GM20000 (cell line): Measurements from ENCODE around the gene SGPL1.

Source experiments
- DNase-seq: peaks from one replicate; pipeline ENCODE4 v3.0.0; 2012; ENCODE audit warnings: low spot score
- CTCF ChIP-seq: IDR thresholded peaks from 2 replicates; pipeline ENCODE4 v1.5.1; 2012; ENCODE audit warnings: mild to moderate bottlenecking, control low read depth; ENCODE audit errors: extremely low read depth, missing control alignments

The SGPL1 gene

GRCh38 chr10:70782746-70783680 lies 32.7 kb upstream of the SGPL1 start:
- TF ChIP-seq CTCF = no peak
- DNase-seq = no peak

- no peak for DNase-seq
- no peak for TF ChIP-seq CTCF
These were observed 31.7 kb upstream of the SGPL1 start for GRCh38 chr10:70784016-70784415.

DNA sequence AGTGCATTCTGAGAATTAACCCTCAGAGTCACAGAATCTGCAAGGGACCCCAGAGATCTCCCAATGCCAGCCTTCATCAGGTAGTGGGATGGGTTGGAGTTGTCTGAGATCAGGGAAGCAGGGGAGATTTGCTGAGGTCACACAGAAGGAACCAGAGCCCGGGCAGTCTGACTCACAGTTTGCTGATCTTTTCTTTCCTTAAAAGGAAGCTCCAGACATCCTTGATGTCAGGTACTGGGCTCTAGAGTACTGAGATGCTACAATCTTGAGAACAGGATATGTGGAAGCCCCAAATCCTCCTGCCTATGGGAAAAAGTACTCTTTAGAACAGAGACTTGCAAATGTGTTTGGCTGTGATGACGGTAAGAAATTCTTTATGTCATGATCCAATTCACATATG lies 31.3 kb upstream of the SGPL1 start:
- DNase-seq = no peak
- no peak for TF ChIP-seq CTCF

DNA sequence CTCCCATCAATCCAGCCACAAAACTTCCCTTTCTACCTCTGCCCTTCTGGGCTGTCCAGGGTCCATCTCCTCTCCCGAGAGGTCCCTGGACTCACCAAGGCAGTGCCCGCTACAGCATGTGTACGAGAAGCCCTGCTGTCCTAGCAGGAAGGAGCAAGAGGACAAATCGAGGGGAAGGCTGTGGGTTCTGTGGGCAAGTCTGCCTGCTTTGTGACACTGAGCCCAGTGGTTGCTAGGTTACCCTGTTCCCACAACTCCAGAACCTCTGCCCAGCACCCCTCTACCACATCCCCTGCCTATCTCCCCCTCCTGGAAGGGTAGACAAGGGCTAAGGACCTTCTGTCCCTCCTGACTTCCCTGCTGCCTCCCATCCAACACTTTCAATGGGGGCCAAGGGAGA lies 30.6 kb upstream of the SGPL1 start, which contains the start of gene TBATA:
Gene TBATA (minus strand): TSS at position 188 of the 400 bp plus-strand sequence. CDS start 1,998 bp downstream, outside the sequence.
- no peak for DNase-seq
- no peak for TF ChIP-seq CTCF

- no peak for DNase-seq
- no peak for TF ChIP-seq CTCF
These were observed 28.8 kb upstream of the SGPL1 start for GRCh38 chr10:70786799-70787415.

- DNase-seq = no peak
- TF ChIP-seq CTCF = no peak
These were observed 24.2 kb upstream of the SGPL1 start for GRCh38 chr10:70791386-70792039.

GRCh38 chr10:70795613-70796012 lies 20.1 kb upstream of the SGPL1 start:
- no peak for TF ChIP-seq CTCF
- no peak for DNase-seq
